HuH-7.5 (cell line): ENCODE results near the gene PARG.
"Not testable (repeated sequence)": the region's sequence is repeated elsewhere in the genome, so short reads cannot be mapped to it uniquely, and the experiment has no call there.

Experiments used
- DNase-seq: peaks from one replicate; pipeline ENCODE4 v3.0.0; 2011; ENCODE audit warnings: low spot score

The PARG gene

DNA sequence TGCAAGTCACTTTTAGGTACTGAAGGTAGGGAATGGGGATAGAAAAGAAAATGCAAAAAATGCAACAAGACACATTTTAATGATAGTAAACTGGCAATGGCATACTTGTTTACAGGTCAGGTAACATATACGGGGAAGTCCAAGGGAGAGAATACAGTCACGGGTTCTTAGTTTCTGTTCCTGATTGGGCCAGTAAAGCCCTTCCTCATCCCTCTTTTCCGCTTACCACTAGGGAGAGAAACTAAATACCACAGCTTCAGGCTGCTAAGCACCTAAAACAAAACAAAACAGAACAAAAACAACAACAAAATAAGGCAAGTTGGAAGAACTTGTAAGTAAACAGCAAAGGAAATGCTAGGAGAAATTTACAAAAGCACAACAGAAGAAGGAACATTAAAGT, 114.5 kb downstream of the PARG start:
- no peak for DNase-seq

DNA sequence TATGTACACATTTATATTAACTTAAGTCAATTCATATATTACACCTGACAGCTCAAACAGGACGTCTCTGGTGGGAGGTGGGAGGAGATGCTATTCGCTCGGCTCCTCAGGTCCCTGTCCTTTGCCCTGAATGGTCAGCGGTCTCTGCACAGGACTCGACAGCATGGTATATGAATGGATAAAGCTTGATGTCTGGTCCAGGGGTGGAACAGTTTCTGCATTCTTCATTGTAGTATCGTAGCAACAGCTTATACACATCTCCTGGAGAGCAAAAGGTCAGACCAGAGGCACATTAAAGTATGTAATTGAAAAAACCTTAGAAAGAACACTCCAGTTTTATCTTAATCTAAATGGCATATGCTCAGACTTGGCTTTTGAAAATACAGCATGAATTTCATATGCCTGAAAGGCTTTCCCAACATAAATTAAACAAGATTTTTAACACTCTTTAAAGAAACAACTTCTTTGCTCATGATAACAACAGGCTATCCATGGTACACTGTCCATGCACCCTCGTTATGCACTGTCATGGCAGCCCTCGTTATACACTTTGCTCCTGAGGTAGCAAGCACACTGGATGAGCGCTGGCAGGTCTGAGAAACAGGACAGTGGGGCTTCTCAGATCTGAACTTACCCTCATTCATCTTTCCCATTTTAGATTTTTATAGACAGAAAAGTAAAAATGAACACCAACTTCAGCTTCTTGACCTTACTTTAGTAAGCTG, 122.4 kb downstream of the PARG start:
- DNase-seq = no peak

DNA sequence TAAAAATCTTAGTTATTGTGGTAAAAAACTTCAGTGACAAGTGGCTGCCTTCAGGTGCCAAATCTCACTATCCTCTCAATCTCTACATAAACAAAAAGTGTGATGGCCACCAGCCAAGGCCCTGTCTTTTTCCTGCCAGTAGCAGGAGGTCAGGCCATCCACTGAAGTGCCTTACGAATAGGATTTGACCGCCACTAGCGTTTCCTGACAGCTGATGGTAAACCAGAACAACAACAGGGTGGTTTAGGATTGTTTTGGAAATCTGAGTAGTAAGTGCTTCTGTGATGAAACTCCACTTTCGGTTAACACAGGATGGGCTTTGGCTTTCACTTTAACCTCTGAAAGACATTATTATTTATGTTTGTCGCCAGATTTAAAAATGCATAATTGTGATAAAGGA, 124.0 kb downstream of the PARG start:
- no peak for DNase-seq

DNA sequence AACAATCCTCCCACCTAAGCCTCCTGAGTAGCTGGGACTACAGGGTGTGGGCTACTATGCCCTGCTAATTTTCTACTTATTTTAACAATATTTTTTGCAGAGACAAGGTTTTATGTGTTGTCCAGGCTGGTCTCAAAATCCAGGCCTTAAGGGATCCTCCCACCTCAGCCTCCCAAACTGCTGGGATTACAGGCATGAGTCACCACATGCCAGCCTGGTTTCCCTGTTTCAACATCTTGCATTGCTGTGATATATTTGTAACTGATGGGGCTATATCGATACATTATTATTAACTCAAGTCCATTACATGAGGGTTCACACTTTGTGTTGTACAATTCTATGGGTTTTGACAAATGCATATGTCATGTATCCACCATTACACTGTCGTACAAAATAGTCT, 137.8 kb downstream of the PARG start:
- DNase-seq = no peak

DNA sequence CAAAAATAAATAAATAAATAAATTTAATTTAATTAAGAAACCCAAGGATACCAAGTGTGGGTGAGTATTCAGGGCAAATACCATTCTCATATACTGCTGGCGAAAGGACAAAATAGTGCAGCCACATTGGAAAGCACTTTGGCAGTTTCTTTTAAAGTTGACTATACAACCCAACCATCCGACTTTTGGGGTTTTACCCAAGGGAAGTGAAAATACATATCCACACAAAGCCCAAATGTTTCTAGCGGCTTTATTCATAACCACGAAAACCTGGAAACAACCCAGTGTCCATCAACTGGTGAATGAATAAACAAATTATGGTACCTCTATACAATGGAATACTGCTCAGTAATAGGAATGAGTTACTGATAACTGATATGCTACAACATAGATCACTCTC, 143.6 kb downstream of the PARG start:
- no peak for DNase-seq

DNA sequence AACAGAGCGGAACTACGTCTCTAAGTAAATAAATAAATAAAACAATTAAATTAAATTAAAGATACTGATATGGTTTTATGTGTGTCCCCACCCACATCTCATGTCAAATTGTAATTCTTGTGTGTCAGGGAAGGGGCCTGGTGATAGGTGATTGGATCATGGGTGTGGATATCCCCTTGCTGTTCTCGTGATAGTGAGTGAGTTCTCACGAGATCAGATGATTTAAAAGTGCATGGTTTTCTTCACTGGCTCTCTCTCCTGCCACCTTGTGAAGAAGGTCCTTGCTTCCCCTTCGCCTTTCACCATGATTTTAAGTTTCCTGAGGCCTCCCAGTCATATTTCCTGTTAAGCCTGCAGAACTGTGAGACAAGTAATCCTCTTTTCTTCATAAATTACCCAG, 150.7 kb downstream of the PARG start:
- no peak for DNase-seq

DNA sequence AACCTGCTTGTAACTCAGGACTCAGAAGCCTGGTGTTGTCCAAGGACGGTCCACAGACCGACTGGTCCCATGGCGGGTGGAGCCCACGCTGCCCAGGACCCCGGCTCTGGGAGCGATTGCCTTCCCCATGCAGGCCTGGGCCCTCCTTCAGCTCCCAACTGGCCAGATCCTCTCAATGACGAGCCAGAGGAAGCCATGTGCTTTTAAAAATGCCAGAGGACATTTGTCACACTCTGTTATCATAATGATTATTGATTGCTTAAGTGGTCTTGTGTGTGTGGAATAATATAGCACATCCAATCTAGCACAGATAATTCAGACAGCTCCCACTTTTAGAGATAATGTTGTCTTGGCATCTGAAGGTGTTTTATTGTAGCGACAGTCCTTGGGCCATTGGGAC, 157.1 kb downstream of the PARG start:
- no peak for DNase-seq

DNA sequence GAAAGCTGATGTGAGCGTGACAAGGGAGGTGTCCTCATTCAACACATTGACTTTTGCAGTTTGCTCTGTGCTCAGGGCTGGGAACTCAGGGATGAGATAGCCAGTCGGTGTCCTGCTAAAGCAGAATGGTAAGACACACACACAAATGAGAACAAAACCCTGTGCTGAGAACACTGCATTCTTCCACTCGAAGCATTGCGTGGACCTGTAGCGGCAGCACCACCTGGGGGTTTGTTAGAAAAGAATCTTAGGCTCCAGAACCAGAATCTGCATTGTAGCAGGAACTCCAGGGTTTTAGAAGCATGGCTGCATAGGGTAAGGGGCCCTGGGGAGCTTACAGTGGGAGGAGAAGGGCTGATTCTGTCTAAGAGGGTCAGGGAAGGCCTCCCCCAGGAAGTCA, 158.2 kb downstream of the PARG start:
- DNase-seq = no peak

DNA sequence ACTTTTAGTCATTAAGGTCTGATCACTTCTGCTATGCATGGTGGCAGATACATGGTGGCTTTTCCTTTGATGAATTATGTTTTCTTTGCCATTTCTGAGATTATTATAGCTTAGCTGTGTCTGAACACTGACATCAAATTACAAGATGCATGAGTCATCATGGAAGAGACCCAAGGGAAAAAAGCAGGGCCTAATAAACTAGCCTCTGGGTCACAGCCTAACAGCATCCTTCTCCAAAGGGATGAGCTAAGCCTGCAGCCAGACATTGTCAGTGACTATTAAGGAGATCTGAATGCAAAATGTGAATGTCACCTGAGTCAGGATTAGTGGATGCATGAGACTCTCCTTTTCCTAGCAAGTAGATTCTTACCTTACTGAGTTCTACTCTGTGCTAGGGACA, 160.6 kb downstream of the PARG start:
- DNase-seq = no peak

DNA sequence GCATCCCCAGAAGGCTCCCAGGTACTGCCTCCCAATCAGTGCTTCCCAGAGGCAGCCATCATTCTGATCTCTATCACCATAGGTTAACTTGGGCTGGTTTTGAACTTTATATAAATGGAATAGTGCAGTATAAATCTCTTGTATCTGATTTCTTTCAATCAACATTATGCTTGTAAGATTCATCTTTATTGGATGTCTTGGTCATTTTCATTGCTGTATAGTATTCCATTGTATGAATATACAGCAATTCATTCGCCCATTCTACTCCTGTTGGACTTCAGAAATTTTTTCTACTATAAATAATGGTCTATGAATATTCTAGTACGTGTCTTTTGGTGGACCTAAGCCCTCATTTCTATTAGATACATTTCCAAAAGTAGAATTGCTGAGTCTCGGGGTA, 163.6 kb downstream of the PARG start:
- no peak for DNase-seq

DNA sequence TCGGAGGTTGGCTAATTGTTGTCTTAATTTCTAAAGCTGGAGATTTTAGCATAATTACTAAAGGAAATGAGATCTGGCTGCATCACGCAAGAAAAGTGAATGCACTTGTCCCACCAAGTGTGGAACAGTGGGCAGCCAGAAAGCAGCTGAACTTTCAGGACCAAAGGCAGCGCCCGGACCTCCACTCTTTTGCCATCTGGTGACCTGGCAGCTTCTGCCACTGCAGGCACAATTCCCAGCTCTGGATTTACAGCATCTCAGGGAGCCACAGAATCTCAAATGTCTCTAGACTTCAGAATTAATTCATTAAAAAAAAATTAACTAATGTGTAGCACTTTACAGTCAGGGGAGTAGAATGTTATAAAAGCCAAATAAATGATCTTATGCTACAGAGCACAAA, 165.0 kb downstream of the PARG start:
- no peak for DNase-seq

DNA sequence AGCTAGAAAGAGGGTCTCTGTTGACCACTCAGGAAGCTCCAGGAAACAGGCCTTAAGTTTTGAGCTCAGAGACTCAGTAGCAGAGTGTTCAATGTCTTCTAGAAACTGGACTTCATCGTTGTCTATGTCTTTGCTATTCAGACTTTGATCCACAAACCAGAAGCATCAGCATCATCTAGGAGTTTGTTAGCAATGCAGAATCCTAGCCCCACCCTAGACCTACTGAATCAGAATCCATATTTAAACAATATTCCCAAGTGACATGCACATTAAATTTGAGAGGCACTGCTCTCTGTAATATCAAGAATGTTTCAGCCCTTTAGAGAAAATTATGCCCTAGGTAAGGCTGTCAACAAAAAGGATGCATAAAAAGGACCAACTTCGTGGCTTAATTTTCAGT, 166.8 kb downstream of the PARG start:
- no peak for DNase-seq

DNA sequence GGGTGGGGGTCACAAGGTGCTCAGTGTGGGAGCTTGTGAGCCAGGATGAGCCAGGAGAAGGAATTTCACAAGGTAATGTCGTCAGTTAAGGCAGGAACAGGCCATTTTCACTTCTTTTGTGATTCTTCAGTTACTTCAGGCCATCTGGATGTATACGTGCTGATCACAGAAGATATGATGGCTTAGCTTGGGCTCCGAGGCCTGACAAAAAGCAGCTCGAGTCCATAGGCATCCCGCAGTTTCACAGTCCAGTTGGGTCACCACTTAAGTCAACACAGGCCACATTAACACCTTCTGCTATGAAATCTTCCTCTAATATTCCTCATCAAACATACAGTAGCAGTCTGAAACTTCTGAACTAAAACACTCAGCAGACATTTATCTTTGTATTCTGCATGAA, 168.9 kb downstream of the PARG start:
- DNase-seq = not testable (repeated sequence)

DNA sequence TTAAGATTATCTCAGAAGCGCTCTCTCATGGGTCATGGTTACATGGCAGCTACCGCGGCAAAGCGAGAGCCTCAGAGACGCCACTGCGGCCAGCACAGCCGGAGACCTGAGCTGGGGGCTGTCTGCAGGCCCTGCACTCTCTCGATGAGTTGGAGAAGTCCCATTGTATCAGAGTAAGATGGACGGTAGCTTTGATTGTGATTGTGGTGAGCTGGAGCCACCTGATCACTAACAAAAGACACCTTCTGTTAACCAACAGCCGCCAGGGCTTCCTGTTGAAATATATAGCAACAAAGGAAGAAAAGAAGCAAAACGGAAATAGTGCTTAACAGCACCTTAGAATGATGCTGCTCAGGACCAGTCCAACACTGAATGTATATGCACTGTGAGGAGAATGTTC, 170.8 kb downstream of the PARG start:
- DNase-seq = not testable (repeated sequence)

DNA sequence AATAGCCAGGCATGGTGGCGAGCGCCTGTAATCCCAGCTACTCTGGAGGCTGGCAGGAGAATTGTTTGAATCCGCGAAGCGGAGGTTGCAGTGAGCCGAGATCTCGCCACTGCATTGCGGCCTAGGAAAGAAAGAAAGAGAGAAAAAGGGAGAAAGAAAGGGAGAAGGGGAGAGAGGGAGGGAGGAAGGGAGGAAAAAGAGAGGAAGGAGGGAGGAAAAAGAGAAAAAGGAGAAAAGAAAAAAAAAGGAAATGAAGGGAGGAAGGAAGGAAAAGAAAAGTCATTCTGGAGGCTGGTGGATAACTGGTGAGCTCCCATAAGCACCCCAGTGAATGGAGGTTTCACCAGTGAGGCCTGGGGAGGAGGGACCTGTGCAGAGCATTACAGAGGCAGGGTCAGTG, 172.1 kb downstream of the PARG start:
- DNase-seq = no peak

DNA sequence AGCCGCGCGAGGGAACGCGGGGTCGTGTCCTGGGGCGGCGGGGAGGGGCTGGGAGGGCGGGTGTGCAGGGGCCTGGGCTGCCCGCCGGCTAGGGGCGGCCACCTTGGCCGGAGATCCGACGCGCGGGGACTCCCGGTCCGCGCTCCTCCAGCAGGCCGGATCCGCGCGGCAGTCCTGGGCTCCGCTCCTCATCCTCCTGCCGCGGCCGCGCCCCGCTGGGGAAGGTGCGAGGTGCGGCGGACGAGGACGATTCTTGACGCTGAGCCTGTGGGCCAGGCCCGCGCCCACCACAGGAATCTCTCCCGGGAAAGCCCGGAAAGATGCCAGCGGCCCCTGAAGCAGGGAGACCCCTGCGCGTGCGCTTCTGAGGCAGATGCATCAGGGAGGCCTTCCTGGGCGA, 173.1 kb downstream of the PARG start:
- DNase-seq = no peak

DNA sequence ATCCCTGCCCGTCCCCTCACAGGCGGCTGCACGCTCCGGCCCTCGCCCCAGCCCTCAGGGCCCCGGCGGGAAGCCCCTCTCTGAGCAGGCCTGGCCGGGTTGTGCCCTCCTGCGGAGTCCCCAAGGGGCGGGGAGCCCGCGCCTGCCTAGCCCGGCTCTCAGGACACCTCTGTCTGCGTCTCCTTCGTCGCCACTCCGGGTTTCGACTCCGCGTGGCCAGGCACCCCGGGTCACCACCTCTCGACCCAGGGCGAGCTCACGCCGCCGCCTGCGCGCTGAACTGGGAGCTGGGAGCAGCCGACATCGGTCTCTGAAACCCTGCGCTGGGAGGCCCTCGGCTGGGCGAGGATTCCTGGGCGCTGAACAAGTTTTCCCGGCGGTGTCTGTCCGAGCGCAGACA, 173.5 kb downstream of the PARG start:
- no peak for DNase-seq
